ENCODE data around the gene DIO2. TPM values are rescaled to one million over a fixed set of nuclear protein-coding genes. Genes with fewer than 3 reads are reported as not detected.

Gene DIO2
- total and polyA plus RNA-seq, 2 of the 8 experiments (the other 6 are each of a cell fraction or from before 2014, with no cell fraction given): 0.03 to 0.65 TPM

GRCh38 chr14:80186301-80186800 is 25.0 kb downstream of the DIO2 start:
- Histone ChIP-seq H3K14ac (ENCODE audit: insufficient read length) (no peak overlapping the region), H4K8ac (ENCODE audit: extremely low read depth, insufficient read depth, low read length) (no peak overlapping the region), H2BK20ac (ENCODE audit: low read length) (no peak overlapping the region), H3K23me2 (ENCODE audit: low read depth, low read length) (no peaks in the 10 kb centered on the region), H3K23ac (ENCODE audit: insufficient read length) (no peak overlapping the region), H3K18ac (ENCODE audit: extremely low read depth, low read length) (no peak overlapping the region), H3K56ac (replicated peaks; ENCODE audit: insufficient read length, low read depth, low read length) (no peak overlapping the region), H3K9me3 (ENCODE audit: insufficient read depth in 2 of 2, low read depth in 1 of 2, low read length in 1 of 2) (no peaks in the 10 kb centered on the region), H2BK120ac (replicated peaks; ENCODE audit: low read depth, low read length) (no peak overlapping the region), H3K4ac (replicated peaks; ENCODE audit: insufficient read length, low read depth, low read length) (no peak overlapping the region), H2BK15ac (ENCODE audit: low read length) (no peak overlapping the region), H3K79me2 (ENCODE audit: control insufficient read depth in 1 of 2, insufficient read depth in 2 of 2, low read length in 2 of 2) (no peaks in the 10 kb centered on the region), H4K91ac (replicated peaks; ENCODE audit: insufficient read length, low read length) (no peak overlapping the region), H2AK5ac (ENCODE audit: low read depth, low read length) (no peak overlapping the region), H3K27me3 (replicated peaks in 1 of 4; ENCODE audit: control insufficient read depth in 3 of 4, extremely low read depth in 1 of 4, insufficient read depth in 3 of 4, low read length in 3 of 4) (no peaks in the 10 kb centered on the region), H3K79me1 (ENCODE audit: low read depth, low read length) (no peaks in the 10 kb centered on the region), H4K5ac (ENCODE audit: insufficient read length, low read depth, low read length) (no peak overlapping the region), H3K4me3 (ENCODE audit: extremely low read depth in 1 of 4, insufficient read depth in 2 of 4, low read depth in 3 of 4, low read length in 4 of 4) (no peak overlapping the region), H3K27ac (ENCODE audit: low read depth, low read length) (no peak overlapping the region), H3K9ac (replicated peaks in 1 of 4; ENCODE audit: extremely low read depth in 1 of 4, low read depth in 3 of 4, low read length in 3 of 4) (no peak overlapping the region), H2BK12ac (ENCODE audit: low read depth, low read length) (no peak overlapping the region), H2AFZ (ENCODE audit: low read length) (no peak overlapping the region), H4K20me1 (replicated peaks in 1 of 2; ENCODE audit: control insufficient read depth in 1 of 2, insufficient read depth in 2 of 2, low read length in 2 of 2) (no peaks in the 10 kb centered on the region), H2BK5ac (ENCODE audit: low read depth, low read length) (no peak overlapping the region), H3K4me2 (ENCODE audit: insufficient read depth in 1 of 2, low read depth in 2 of 2, low read length in 2 of 2) (no peak overlapping the region), H3K36me3 (ENCODE audit: control insufficient read depth in 2 of 4, insufficient read depth in 4 of 4, low read length in 3 of 4) (no peaks in the 10 kb centered on the region), H3K4me1 (replicated peaks in 1 of 4; ENCODE audit: control insufficient read depth in 3 of 4, insufficient read depth in 4 of 4, low read length in 3 of 4) (no peaks in the 10 kb centered on the region)
- WGBS, 2 experiments (ENCODE audit: extremely low coverage in 1 of 2, insufficient coverage in 1 of 2, insufficient read length in 1 of 2, insufficient replicate concordance in 2 of 2, low coverage in 1 of 2, low lambda C conversion rate in 2 of 2, missing lambda C conversion rate in 1 of 2): 95% methylated on average over 9 of the region's 9 CpGs; no CpG with 5 or more reads in 1 of the 2 experiments
- ChIA-PET POLR2A (ENCODE audit: partially characterized antibody) (no interaction called here), CTCF (ENCODE audit: partially characterized antibody) (no interaction called here)
- no peak for DNase-seq (ENCODE audit: low read depth in 1 of 2, low spot score in 2 of 2)
- TF ChIP-seq TAF1 (IDR thresholded peaks at IDR 0.05; ENCODE audit: low read depth, low read length): no peak
- TF ChIP-seq POLR2AphosphoS5 (IDR thresholded peaks at IDR 0.05; ENCODE audit: low read depth, low read length): no peak
- no peak for TF ChIP-seq E2F6 (IDR thresholded peaks at IDR 0.05)
- TF ChIP-seq SP4 (IDR thresholded peaks at IDR 0.05; ENCODE audit: low read length): no peak
- TF ChIP-seq YY1 (IDR thresholded peaks at IDR 0.05; ENCODE audit: low read depth, low read length): no peak
- no peak for TF ChIP-seq CEBPB (IDR thresholded peaks at IDR 0.05; ENCODE audit: low read depth, low read length)
- TF ChIP-seq MAFK (IDR thresholded peaks at IDR 0.05; ENCODE audit: low read depth, low read length): no peak
- TF ChIP-seq PHF8 (conservative IDR thresholded peaks at IDR 0.05; ENCODE audit: low read depth, low read length): no peak
- TF ChIP-seq GTF2F1 (IDR thresholded peaks at IDR 0.05; ENCODE audit: borderline replicate concordance, low read depth, low read length): no peak
- FAIRE-seq: no peak
